SHP77 (cell line): ENCODE measurements around the gene CNTNAP4.

Experiments used
- DNase-seq, 2 experiments: peaks; one replicate each; lab custom pipeline; 2025; lab: John Stamatoyannopoulos, UW

Gene CNTNAP4

GRCh38 chr16:76276745-76277438, at the start of gene CNTNAP4:
CNTNAP4 (plus strand) TSS chr16:76277401; CDS start chr16:76277663, 262 bp downstream.
- DNase-seq: no peak

GRCh38 chr16:76228546-76229146, 48.6 kb upstream of the CNTNAP4 start:
- no peak for DNase-seq

GRCh38 chr16:76232704-76233103, 44.5 kb upstream of the CNTNAP4 start:
- no peak for DNase-seq

GRCh38 chr16:76235025-76235424, 42.2 kb upstream of the CNTNAP4 start:
- DNase-seq: peak; percentile 61 to 78

GRCh38 chr16:76235426-76235825, 41.8 kb upstream of the CNTNAP4 start:
- peak; percentile 40 to 77 for DNase-seq

GRCh38 chr16:76237471-76237870, 39.7 kb upstream of the CNTNAP4 start:
- DNase-seq: no peak

GRCh38 chr16:76241755-76242154, 35.4 kb upstream of the CNTNAP4 start:
- no peak for DNase-seq

GRCh38 chr16:76243620-76244019, 33.6 kb upstream of the CNTNAP4 start:
- no peak for DNase-seq

GRCh38 chr16:76246587-76246986, 30.6 kb upstream of the CNTNAP4 start:
- DNase-seq: no peak

GRCh38 chr16:76265434-76266045, 11.7 kb upstream of the CNTNAP4 start:
- DNase-seq: no peak

GRCh38 chr16:76268824-76269223, 8.4 kb upstream of the CNTNAP4 start:
- DNase-seq: no peak

- no peak for DNase-seq
Observed at GRCh38 chr16:76277460-76278030, 344 bp downstream of the CNTNAP4 start.

GRCh38 chr16:76278086-76278485, 885 bp downstream of the CNTNAP4 start:
- no peak for DNase-seq

- peak; percentile 1 to 2 for DNase-seq
Observed at GRCh38 chr16:76278980-76279379, 1.8 kb downstream of the CNTNAP4 start.

- DNase-seq: no peak
Observed at GRCh38 chr16:76280421-76281215, 3.4 kb downstream of the CNTNAP4 start.

- DNase-seq: no peak
Observed at GRCh38 chr16:76287466-76287865, 10.3 kb downstream of the CNTNAP4 start.

- DNase-seq: no peak
Observed at GRCh38 chr16:76292218-76292617, 15.0 kb downstream of the CNTNAP4 start.

- DNase-seq: no peak
Observed at GRCh38 chr16:76293980-76294379, 16.8 kb downstream of the CNTNAP4 start.

- no peak for DNase-seq
Observed at GRCh38 chr16:76294396-76295214, 17.4 kb downstream of the CNTNAP4 start.

- no peak for DNase-seq
Observed at GRCh38 chr16:76297941-76298340, 20.7 kb downstream of the CNTNAP4 start.

- DNase-seq: no peak
Observed at GRCh38 chr16:76303637-76304314, 26.6 kb downstream of the CNTNAP4 start.
